IMR-90 (cell line): Measurements from ENCODE around the gene DOCK6. TPM values are rescaled to one million over a fixed set of nuclear protein-coding genes. Genes with fewer than 3 reads are reported as not detected.

ENCODE experiments used
- ATAC-seq: fragments of 200-7000 bp; cut with Tn5 transposase; 2 replicates; pipeline ENCODE4 v1.9.1; 2020; ENCODE audit warnings: low read depth, mild to moderate bottlenecking, moderate library complexity
- BruUV-seq: library from RNA; stranded (reverse); fragments of 400-500 nt; replicated peaks from 2 replicates; lab custom pipeline; 2021; lab: Mats Ljungman, UMichigan
- CTCF ChIA-PET: fragments of 300-600 bp; formaldehyde crosslinking; extraction: SDS; loops from one replicate; lab custom pipeline; 2021; ENCODE audit warnings: antibody characterized with exemption; lab: Yijun Ruan, JAX
- POLR2A ChIA-PET: fragments of 300-600 bp; sonication (Branson Sonifier 250); formaldehyde crosslinking; loops from one replicate; lab custom pipeline; 2022; ENCODE audit warnings: antibody characterized with exemption; ENCODE audit not compliant: unreplicated experiment; lab: Charles Lee
- DNase-seq: peaks from one replicate; pipeline ENCODE4 v3.0.0; 2013
- H2AFZ ChIP-seq: replicated peaks from 2 replicates; pipeline ENCODE3; 2013; ENCODE audit warnings: low read length, mild to moderate bottlenecking; ENCODE audit not compliant: poor library complexity
- H2AK5ac ChIP-seq: 2 replicates; pipeline ENCODE4 v1.6.1; 2013; ENCODE audit warnings: low read depth, low read length, inconsistent platforms
- H2AK9ac ChIP-seq: replicated peaks from 2 replicates; pipeline ENCODE3; 2013; ENCODE audit warnings: mild to moderate bottlenecking, low read depth, low read length, moderate library complexity; ENCODE audit not compliant: poor library complexity
- H2BK120ac ChIP-seq: 2 replicates; pipeline ENCODE4 v1.6.1; 2013; ENCODE audit warnings: low read depth, low read length, inconsistent platforms
- H2BK15ac ChIP-seq: 3 replicates; pipeline ENCODE4 v1.6.1; 2013; ENCODE audit warnings: low read depth, low read length, inconsistent platforms
- H2BK20ac ChIP-seq: 2 replicates; pipeline ENCODE4 v1.6.1; 2013; ENCODE audit warnings: low read depth, mild to moderate bottlenecking, inconsistent platforms, low read length, moderate library complexity
- H2BK5ac ChIP-seq: 2 replicates; pipeline ENCODE4 v1.6.1; 2013; ENCODE audit warnings: mild to moderate bottlenecking, low read depth, low read length, inconsistent platforms; ENCODE audit not compliant: poor library complexity, severe bottlenecking
- H3K14ac ChIP-seq: replicated peaks from 2 replicates; pipeline ENCODE4 v1.6.1; 2013; ENCODE audit warnings: low read depth, low read length, inconsistent platforms
- H3K18ac ChIP-seq: 2 replicates; pipeline ENCODE4 v1.6.1; 2013; ENCODE audit warnings: low read depth, low read length, control low read depth
- H3K23ac ChIP-seq: 2 replicates; pipeline ENCODE4 v1.6.1; 2013; ENCODE audit warnings: low read depth, low read length, inconsistent platforms
- H3K27ac ChIP-seq: 2 replicates; pipeline ENCODE4 v1.5.1; 2013; ENCODE audit warnings: mild to moderate bottlenecking, control low read depth, low read length; ENCODE audit not compliant: insufficient read depth
- H3K27me3 ChIP-seq: 2 replicates; pipeline ENCODE4 v1.6.1; 2013; ENCODE audit warnings: low read length; ENCODE audit not compliant: control insufficient read depth, insufficient read depth
- H3K36me3 ChIP-seq: 2 replicates; pipeline ENCODE4 v1.6.1; 2013; ENCODE audit warnings: low read length, mixed read lengths; ENCODE audit not compliant: control insufficient read depth, insufficient read depth
- H3K4ac ChIP-seq: 2 replicates; pipeline ENCODE4 v1.6.1; 2013; ENCODE audit warnings: low read depth, low read length, inconsistent platforms
- H3K4me1 ChIP-seq: 2 replicates; pipeline ENCODE4 v1.6.1; 2013; ENCODE audit warnings: low read length, mixed read lengths; ENCODE audit not compliant: control insufficient read depth, insufficient read depth
- H3K4me2 ChIP-seq: 2 replicates; pipeline ENCODE4 v1.6.1; 2013; ENCODE audit warnings: low read depth, mild to moderate bottlenecking, control low read depth, low read length, moderate library complexity
- H3K4me3 ChIP-seq: 2 replicates; pipeline ENCODE4 v1.5.1; 2013; ENCODE audit warnings: low read depth, mild to moderate bottlenecking, control low read depth, low read length, moderate library complexity; ENCODE audit not compliant: insufficient read depth
- H3K56ac ChIP-seq: 2 replicates; pipeline ENCODE4 v1.6.1; 2013; ENCODE audit warnings: low read length, inconsistent platforms; ENCODE audit not compliant: insufficient read depth; ENCODE audit errors: extremely low read depth
- H3K79me1 ChIP-seq, 2 experiments: 2 replicates each; pipeline ENCODE4 v1.6.1; 2013; ENCODE audit warnings: low read length in 2 of 2, inconsistent platforms in 1 of 2, low read depth in 1 of 2
- H3K9ac ChIP-seq: 2 replicates; pipeline ENCODE4 v1.6.1; 2013; ENCODE audit warnings: low read depth, low read length, control low read depth
- H3K9me1 ChIP-seq: 2 replicates; pipeline ENCODE4 v1.6.1; 2013; ENCODE audit warnings: low read length, inconsistent platforms; ENCODE audit not compliant: insufficient read depth
- H3K9me3 ChIP-seq: 2 replicates; pipeline ENCODE4 v1.6.1; 2013; ENCODE audit warnings: low read length; ENCODE audit not compliant: control insufficient read depth, insufficient read depth
- H4K20me1 ChIP-seq: 2 replicates; pipeline ENCODE4 v1.6.1; 2013; ENCODE audit warnings: low read length, inconsistent platforms; ENCODE audit not compliant: insufficient read depth
- H4K5ac ChIP-seq: 2 replicates; pipeline ENCODE4 v1.6.1; 2013; ENCODE audit warnings: mild to moderate bottlenecking, low read depth, low read length, control low read depth
- H4K8ac ChIP-seq, 2 experiments: 2 replicates each; pipeline ENCODE4 v1.6.1; 2013; ENCODE audit warnings: low read depth in 2 of 2, low read length in 2 of 2, control low read depth in 1 of 2, inconsistent platforms in 1 of 2
- H4K91ac ChIP-seq: 2 replicates; pipeline ENCODE4 v1.6.1; 2013; ENCODE audit warnings: low read depth, low read length, inconsistent platforms; ENCODE audit not compliant: insufficient read depth
- BHLHE40 ChIP-seq: fragments of 150-350 bp; IDR thresholded peaks from 2 replicates; pipeline ENCODE4 v1.6.1; 2016; ENCODE audit warnings: mild to moderate bottlenecking, low read depth, low read length
- CEBPB ChIP-seq: IDR thresholded peaks from 2 replicates; pipeline ENCODE4 v1.6.1; 2012; ENCODE audit warnings: low read depth, low read length, improper control_type of control experiment
- CHD1 ChIP-seq: IDR thresholded peaks from 2 replicates; pipeline ENCODE4 v1.6.1; 2012; ENCODE audit warnings: low read depth, low read length, improper control_type of control experiment
- CTCF ChIP-seq: conservative IDR thresholded peaks from 2 replicates; pipeline ENCODE4 v1.5.1; 2012; ENCODE audit warnings: mild to moderate bottlenecking, low read depth, low read length, improper control_type of control experiment
- ELK1 ChIP-seq: fragments of 150-350 bp; IDR thresholded peaks from 2 replicates; pipeline ENCODE4 v1.6.1; 2016; ENCODE audit warnings: low read depth, mild to moderate bottlenecking, low read length, moderate library complexity, borderline replicate concordance
- FOS ChIP-seq: fragments of 150-350 bp; IDR thresholded peaks from 2 replicates; pipeline ENCODE4 v1.6.1; 2016; ENCODE audit warnings: low read depth, low read length
- MAFK ChIP-seq: IDR thresholded peaks from 2 replicates; pipeline ENCODE4 v1.6.1; 2012; ENCODE audit warnings: low read depth, low read length, improper control_type of control experiment
- MAZ ChIP-seq: IDR thresholded peaks from 2 replicates; pipeline ENCODE4 v1.6.1; 2012; ENCODE audit warnings: low read depth, mild to moderate bottlenecking, low read length, improper control_type of control experiment, moderate library complexity, borderline replicate concordance
- MXI1 ChIP-seq: IDR thresholded peaks from 2 replicates; pipeline ENCODE4 v1.6.1; 2012; ENCODE audit warnings: low read depth, mild to moderate bottlenecking, low read length, moderate library complexity, borderline replicate concordance
- NFE2L2 ChIP-seq: fragments of 150-350 bp; IDR thresholded peaks from 2 replicates; pipeline ENCODE4 v1.6.1; 2016; ENCODE audit warnings: low read depth, mild to moderate bottlenecking, low read length
- POLR2A ChIP-seq: IDR thresholded peaks from 2 replicates; pipeline ENCODE4 v1.6.1; 2012; ENCODE audit warnings: mild to moderate bottlenecking, low read depth, low read length
- RAD21 ChIP-seq: IDR thresholded peaks from 2 replicates; pipeline ENCODE4 v1.6.1; 2012; ENCODE audit warnings: low read length, improper control_type of control experiment
- RCOR1 ChIP-seq: IDR thresholded peaks from 2 replicates; pipeline ENCODE4 v1.6.1; 2012; ENCODE audit warnings: mild to moderate bottlenecking, low read length, improper control_type of control experiment; ENCODE audit not compliant: insufficient replicate concordance
- RFX5 ChIP-seq: IDR thresholded peaks from 2 replicates; pipeline ENCODE4 v1.8.0; 2012; ENCODE audit warnings: low read depth, mild to moderate bottlenecking, low read length, moderate library complexity
- SMC3 ChIP-seq: fragments of 150-350 bp; IDR thresholded peaks from 2 replicates; pipeline ENCODE4 v1.6.1; 2016; ENCODE audit warnings: low read depth, mild to moderate bottlenecking, antibody characterized with exemption, low read length, moderate library complexity
- USF2 ChIP-seq: fragments of 150-350 bp; IDR thresholded peaks from 2 replicates; pipeline ENCODE4 v1.6.1; 2017; ENCODE audit warnings: mild to moderate bottlenecking, antibody characterized with exemption, low read length, low read depth
- WGBS, 2 experiments: methylation state at CpG; one replicate each; pipeline versions ENCODE4 v1.1.5 to v1.1.7; 2013; ENCODE audit warnings: missing lambda C conversion rate in 2 of 2; ENCODE audit not compliant: insufficient read length in 1 of 2; ENCODE audit errors: extremely low coverage in 2 of 2; 5-methylcytosine and 5-hydroxymethylcytosine counted together
- dilution Hi-C: fragments of 300-500 bp; cut with HindIII; formaldehyde crosslinking; loops from one replicate; pipeline ENCODE4 v1.14.3; 2018; ENCODE audit warnings: low sequenced_read_pairs; ENCODE audit not compliant: unreplicated experiment
- in situ Hi-C: fragments of 300-500 bp; cut with MboI; formaldehyde crosslinking; loops from 3 replicates; pipeline ENCODE4 v1.14.3; 2019; ENCODE audit warnings: low sequenced_read_pairs, inconsistent platforms, mixed read lengths
- intact Hi-C: fragments of 100-400 bp; cut with micrococcal nuclease; formaldehyde crosslinking; loops from 2 replicates; pipeline ENCODE4 v1.10.0; 2022
- polyA plus RNA-seq, 3 experiments: library from polyadenylated mRNA; depleted of rRNA; stranded (reverse); fragments of >200 nt; gene quantifications; 2 replicates each; pipeline ENCODE4 v1.2.3, GENCODE V29; 2012; ENCODE audit warnings: low replicate concordance in 1 of 3
- total RNA-seq: library from RNA; depleted of rRNA; stranded (reverse); fragments of >200 nt; gene quantifications from 2 replicates; pipeline ENCODE4 v1.2.3, GENCODE V29; 2012

DOCK6 gene
- total and polyA plus RNA-seq, 2 of the 4 experiments (the other 2 are of a cell fraction), result 5.0 to 18.4 TPM

GRCh38 chr19:11191934-11192333 is 70.4 kb downstream of the DOCK6 start:
- dilution Hi-C loops, result no loop called here
- ChIA-PET POLR2A (no interaction called here), CTCF (interaction anchor here (0.8 kb wide), 1 partner anchor 9 kb away, joined by 3 read pairs; no protein-coding TSS in a partner anchor)
- Histone ChIP-seq H2AK9ac (no peak overlapping the region), H3K9ac (no peak overlapping the region), H2AFZ (no peak overlapping the region), H3K9me1 (peaks cover 5% of the 10 kb centered on the region), H4K5ac (no peak overlapping the region), H2BK20ac (no peak overlapping the region), H3K9me3 (no peaks in the 10 kb centered on the region), H3K4me3 (no peak overlapping the region), H3K56ac (no peak overlapping the region), H3K18ac (no peak overlapping the region), H2BK120ac (no peak overlapping the region), H2BK5ac (no peak overlapping the region), H3K27me3 (no peaks in the 10 kb centered on the region), H3K23ac (no peak overlapping the region), H2AK5ac (no peak overlapping the region), H3K4me1 (peaks cover 21% of the 10 kb centered on the region), H3K4ac (no peak overlapping the region), H3K36me3 (peaks cover 64% of the 10 kb centered on the region), H3K14ac (no peak overlapping the region), H4K20me1 (peaks cover 38% of the 10 kb centered on the region), H3K27ac (no peak overlapping the region), H4K8ac (no peak overlapping the region), H2BK15ac (no peak overlapping the region), H3K4me2 (no peak overlapping the region), H3K79me1 (peaks cover 42 to 85% of the 10 kb centered on the region in 2 experiments), H4K91ac (no peak overlapping the region)
- no TSS peak for BruUV-seq
- DNase-seq (no peak), ATAC-seq (no peak)
- intact Hi-C loops, result no loop called here
- no peak for TF ChIP-seq RFX5
- no peak for TF ChIP-seq BHLHE40
- no peak for TF ChIP-seq MAZ
- TF ChIP-seq CHD1, result no peak
- no peak for TF ChIP-seq USF2
- TF ChIP-seq POLR2A, result no peak
- no peak for TF ChIP-seq RCOR1
- no peak for TF ChIP-seq FOS
- TF ChIP-seq MXI1, result no peak
- no peak for TF ChIP-seq CEBPB
- TF ChIP-seq SMC3, result no peak
- no peak for TF ChIP-seq NFE2L2
- no peak for TF ChIP-seq ELK1
- TF ChIP-seq CTCF, result no peak
- no peak for TF ChIP-seq MAFK
- no peak for TF ChIP-seq RAD21
- 67% methylated on average over 3 of the region's 5 CpGs; no CpG with 5 or more reads in 1 of the 2 experiments for WGBS, 2 experiments
- in situ Hi-C loops, result no loop called here
